ENCODE results near the gene FIBIN. TPM values are rescaled to one million over a fixed set of nuclear protein-coding genes. Genes with fewer than 3 reads are reported as not detected.

Gene FIBIN
- total RNA-seq, 2 donors from 2014 or later: 0.25 to 3.3 TPM

DNA sequence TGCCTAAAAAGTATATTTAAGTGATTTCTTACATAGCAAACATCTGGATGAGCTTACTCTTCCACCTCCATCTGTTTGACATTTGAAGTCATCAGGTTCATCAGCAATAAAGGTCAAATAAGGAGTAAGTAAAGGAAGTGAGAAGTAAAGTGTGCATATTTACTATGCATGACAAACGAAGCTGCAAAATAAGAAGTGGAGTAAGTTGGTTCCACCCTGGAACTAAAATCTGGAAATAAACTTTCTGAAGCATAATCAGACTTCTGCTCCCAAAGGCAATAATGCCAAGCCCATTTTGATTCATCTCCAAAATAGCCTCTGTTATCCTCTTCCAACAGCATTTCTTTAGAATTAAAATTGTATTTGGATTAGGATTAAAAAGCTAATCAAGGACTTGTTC, 8.4 kb upstream of the FIBIN start:
- Histone ChIP-seq H3K4me3 (no peak overlapping the region), H3K9me3 (no peaks in the 10 kb centered on the region), H3K9ac (ENCODE audit: low read depth in 2 of 2, low read length in 2 of 2) (no peak overlapping the region), H3K27ac (no peak overlapping the region), H3K4me1 (no peaks in the 10 kb centered on the region), H3K27me3 (no peaks in the 10 kb centered on the region), H3K36me3 (no peaks in the 10 kb centered on the region)
- DNase-seq: no peak
- TF ChIP-seq, protein P1, sequence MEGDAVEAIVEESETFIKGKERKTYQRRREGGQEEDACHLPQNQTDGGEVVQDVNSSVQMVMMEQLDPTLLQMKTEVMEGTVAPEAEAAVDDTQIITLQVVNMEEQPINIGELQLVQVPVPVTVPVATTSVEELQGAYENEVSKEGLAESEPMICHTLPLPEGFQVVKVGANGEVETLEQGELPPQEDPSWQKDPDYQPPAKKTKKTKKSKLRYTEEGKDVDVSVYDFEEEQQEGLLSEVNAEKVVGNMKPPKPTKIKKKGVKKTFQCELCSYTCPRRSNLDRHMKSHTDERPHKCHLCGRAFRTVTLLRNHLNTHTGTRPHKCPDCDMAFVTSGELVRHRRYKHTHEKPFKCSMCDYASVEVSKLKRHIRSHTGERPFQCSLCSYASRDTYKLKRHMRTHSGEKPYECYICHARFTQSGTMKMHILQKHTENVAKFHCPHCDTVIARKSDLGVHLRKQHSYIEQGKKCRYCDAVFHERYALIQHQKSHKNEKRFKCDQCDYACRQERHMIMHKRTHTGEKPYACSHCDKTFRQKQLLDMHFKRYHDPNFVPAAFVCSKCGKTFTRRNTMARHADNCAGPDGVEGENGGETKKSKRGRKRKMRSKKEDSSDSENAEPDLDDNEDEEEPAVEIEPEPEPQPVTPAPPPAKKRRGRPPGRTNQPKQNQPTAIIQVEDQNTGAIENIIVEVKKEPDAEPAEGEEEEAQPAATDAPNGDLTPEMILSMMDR (IDR thresholded peaks at IDR 0.05): no peak
- intact Hi-C loops (cut with DNase I): no loop called here

DNA sequence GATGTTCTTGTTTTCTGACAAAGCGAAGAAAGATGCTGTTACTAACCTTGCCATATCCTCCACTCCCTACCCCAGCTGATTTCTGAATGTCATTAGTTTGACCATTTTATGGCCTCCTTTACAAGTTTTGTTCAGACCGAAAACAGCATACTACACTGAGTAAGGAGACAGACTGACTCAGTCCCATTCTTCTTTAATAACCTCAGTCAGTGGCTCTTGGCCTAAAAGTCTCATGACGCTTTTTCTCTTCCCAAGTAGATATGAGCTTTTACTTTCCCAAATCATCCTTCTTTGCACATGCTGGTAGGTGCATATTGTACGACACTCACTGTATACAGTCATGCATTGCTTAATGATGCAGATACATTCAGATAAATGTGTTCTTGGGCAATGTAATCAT, 8.0 kb upstream of the FIBIN start:
- DNase-seq: no peak
- H3K4me3 ChIP-seq: no peak overlapping the region
- H3K4me1 ChIP-seq: no peaks in the 10 kb centered on the region
- H3K9me3 ChIP-seq: no peaks in the 10 kb centered on the region
- H3K36me3 ChIP-seq: no peaks in the 10 kb centered on the region
- H3K9ac ChIP-seq (ENCODE audit: low read depth in 2 of 2, low read length in 2 of 2): no peak overlapping the region
- H3K27ac ChIP-seq: no peak overlapping the region
- no peaks in the 10 kb centered on the region for H3K27me3 ChIP-seq
- intact Hi-C loops (cut with DNase I): no loop called here
- TF ChIP-seq, protein P1 (IDR thresholded peaks at IDR 0.05): no peak

- intact Hi-C loops (cut with DNase I): no loop called here
- Histone ChIP-seq H3K4me3 (no peak overlapping the region), H3K9me3 (no peaks in the 10 kb centered on the region), H3K4me1 (no peaks in the 10 kb centered on the region), H3K27ac (no peak overlapping the region), H3K9ac (ENCODE audit: low read depth in 2 of 2, low read length in 2 of 2) (no peak overlapping the region), H3K27me3 (no peaks in the 10 kb centered on the region), H3K36me3 (no peaks in the 10 kb centered on the region)
- no peak for DNase-seq
- TF ChIP-seq, protein P1 (IDR thresholded peaks at IDR 0.05): no peak
Observed at GRCh38 chr11:26987272-26987671, 6.6 kb upstream of the FIBIN start.

DNA sequence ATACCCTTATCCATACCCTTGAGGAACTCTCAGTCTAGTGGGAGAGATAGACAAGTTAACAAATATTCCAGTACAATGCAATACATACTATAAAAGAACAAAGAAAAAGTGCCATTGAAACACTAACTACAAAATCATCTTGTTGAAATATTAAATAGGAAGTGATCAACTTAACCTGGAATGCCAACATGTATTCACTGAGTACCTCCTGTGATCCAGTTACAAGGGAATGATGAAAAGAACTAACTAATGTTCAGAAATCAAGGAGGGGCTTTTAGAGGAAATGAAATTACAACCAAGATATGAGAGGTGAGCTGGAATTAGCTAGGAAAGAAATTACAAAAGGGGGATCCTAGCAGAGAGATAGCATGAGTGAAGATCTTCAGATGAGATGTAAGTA, 6.2 kb upstream of the FIBIN start:
- intact Hi-C loops (cut with DNase I): no loop called here
- Histone ChIP-seq H3K27me3 (no peaks in the 10 kb centered on the region), H3K27ac (no peak overlapping the region), H3K4me3 (no peak overlapping the region), H3K36me3 (no peaks in the 10 kb centered on the region), H3K9me3 (no peaks in the 10 kb centered on the region), H3K4me1 (no peaks in the 10 kb centered on the region), H3K9ac (ENCODE audit: low read depth in 2 of 2, low read length in 2 of 2) (no peak overlapping the region)
- no peak for DNase-seq
- TF ChIP-seq, protein P1 (IDR thresholded peaks at IDR 0.05): no peak

- Histone ChIP-seq H3K27me3 (no peaks in the 10 kb centered on the region), H3K27ac (peak overlapping the region; percentile 30)
Observed at GRCh38 chr11:26992031-26992541, 1.8 kb upstream of the FIBIN start.

More at GRCh38 chr11:26992031-26992541, 1.8 kb upstream of the FIBIN start:
- intact Hi-C loops (cut with DNase I): no loop called here
- DNase-seq: no peak
- Histone ChIP-seq H3K4me1 (no peaks in the 10 kb centered on the region), H3K36me3 (no peaks in the 10 kb centered on the region), H3K9ac (ENCODE audit: low read depth in 2 of 2, low read length in 2 of 2) (no peak overlapping the region), H3K9me3 (no peaks in the 10 kb centered on the region), H3K4me3 (no peak overlapping the region)
- TF ChIP-seq, protein P1 (IDR thresholded peaks at IDR 0.05): no peak

Measured in colonic mucosa (tissue), 4 donors.